ENCODE results near the gene KIAA1671. TPM values are rescaled to one million over a fixed set of nuclear protein-coding genes. Genes with fewer than 3 reads are reported as not detected.

KIAA1671 gene
- total and polyA plus RNA-seq, 10 donors, result 0.72 to 11.9 (median 8.2) TPM

GRCh38 chr22:25139062-25139461 lies 186.5 kb downstream of the KIAA1671 start:
- H3K27me3 ChIP-seq (replicated peaks in 1 of 7), result no peaks in the 10 kb centered on the region
- H3K27ac ChIP-seq, result no peak overlapping the region
- 22 to 46% (median 33%) methylated on average over 2 of the region's 2 CpGs for WGBS, 5 donors
- no peaks in the 10 kb centered on the region for H3K36me3 ChIP-seq
- H3K9me3 ChIP-seq, result no peaks in the 10 kb centered on the region
- no peak overlapping the region for H3K4me3 ChIP-seq
- no peak for DNase-seq
- intact Hi-C loops (cut with DNase I; ENCODE audit: low total_unique reads), result no loop called here
- TF ChIP-seq POLR2A (IDR thresholded peaks at IDR 0.05), result no peak
- TF ChIP-seq CTCF (IDR thresholded peaks at IDR 0.05 in 8 of 11, conservative IDR thresholded peaks at IDR 0.05 in 3 of 11), result no peak
- no peak for TF ChIP-seq POLR2AphosphoS5 (IDR thresholded peaks at IDR 0.05)
- H3K4me1 ChIP-seq, result peaks cover 0 to 15% (median 6%) of the 10 kb centered on the region in 6 donors

GRCh38 chr22:25142102-25142501 lies 189.6 kb downstream of the KIAA1671 start:
- H3K27me3 ChIP-seq (replicated peaks in 1 of 7), result no peaks in the 10 kb centered on the region
- TF ChIP-seq POLR2AphosphoS5 (IDR thresholded peaks at IDR 0.05) (no peak), POLR2A (IDR thresholded peaks at IDR 0.05) (no peak), CTCF (IDR thresholded peaks at IDR 0.05 in 8 of 11, conservative IDR thresholded peaks at IDR 0.05 in 3 of 11) (no peak)
- DNase-seq, result no peak
- no peak overlapping the region for H3K27ac ChIP-seq
- H3K36me3 ChIP-seq, result no peaks in the 10 kb centered on the region
- 84 to 90% (median 84%) methylated on average over 7 of the region's 7 CpGs for WGBS, 5 donors
- no peak overlapping the region for H3K4me3 ChIP-seq
- intact Hi-C loops (cut with DNase I; ENCODE audit: low total_unique reads), result loop anchor here (10.0 kb wide), 1 partner anchor 63 kb away; no protein-coding TSS in a partner anchor
- H3K4me1 ChIP-seq, result peaks cover 0 to 4% (median 0%) of the 10 kb centered on the region in 6 donors
- no peaks in the 10 kb centered on the region for H3K9me3 ChIP-seq

- no peak for DNase-seq
- Histone ChIP-seq H3K27me3 (replicated peaks in 1 of 7) (no peaks in the 10 kb centered on the region), H3K27ac (no peak overlapping the region), H3K36me3 (no peaks in the 10 kb centered on the region), H3K9me3 (no peaks in the 10 kb centered on the region), H3K4me1 (peaks cover 0 to 4% (median 0%) of the 10 kb centered on the region in 6 donors), H3K4me3 (no peak overlapping the region)
- 68 to 77% (median 70%) methylated on average over 5 of the region's 5 CpGs for WGBS, 5 donors
- intact Hi-C loops (cut with DNase I; ENCODE audit: low total_unique reads), result loop anchor here (10.0 kb wide), 1 partner anchor 61 kb away; no protein-coding TSS in a partner anchor
- no peak for TF ChIP-seq POLR2AphosphoS5 (IDR thresholded peaks at IDR 0.05)
- no peak for TF ChIP-seq POLR2A (IDR thresholded peaks at IDR 0.05)
- no peak for TF ChIP-seq CTCF (IDR thresholded peaks at IDR 0.05 in 8 of 11, conservative IDR thresholded peaks at IDR 0.05 in 3 of 11)
Measured at GRCh38 chr22:25143156-25144076, 190.9 kb downstream of the KIAA1671 start.

GRCh38 chr22:25144522-25144921 lies 192.0 kb downstream of the KIAA1671 start:
- TF ChIP-seq POLR2AphosphoS5 (IDR thresholded peaks at IDR 0.05) (no peak), CTCF (IDR thresholded peaks at IDR 0.05 in 8 of 11, conservative IDR thresholded peaks at IDR 0.05 in 3 of 11) (no peak), POLR2A (IDR thresholded peaks at IDR 0.05) (no peak)

More at GRCh38 chr22:25144522-25144921, 192.0 kb downstream of the KIAA1671 start:
- no peak overlapping the region for H3K4me3 ChIP-seq
- DNase-seq, result no peak
- no peaks in the 10 kb centered on the region for H3K36me3 ChIP-seq
- WGBS, 5 donors, result 85 to 100% (median 93%) methylated on average over 2 of the region's 2 CpGs
- H3K9me3 ChIP-seq, result no peaks in the 10 kb centered on the region
- H3K27me3 ChIP-seq (replicated peaks in 1 of 7), result no peaks in the 10 kb centered on the region
- intact Hi-C loops (cut with DNase I; ENCODE audit: low total_unique reads), result loop anchor here (10.0 kb wide), 1 partner anchor 60 kb away; no protein-coding TSS in a partner anchor
- peaks cover 0 to 5% (median 0%) of the 10 kb centered on the region in 6 donors for H3K4me1 ChIP-seq
- H3K27ac ChIP-seq, result no peak overlapping the region

Measured in spleen (tissue), 11 donors.